ENCODE measurements around the gene XRCC4. TPM values are rescaled to one million over a fixed set of nuclear protein-coding genes. Genes with fewer than 3 reads are reported as not detected.
"Not testable (repeated sequence)": the region's sequence is repeated elsewhere in the genome, so short reads cannot be mapped to it uniquely, and the experiment has no call there.

XRCC4 gene
- total RNA-seq, 1 experiment from 2014 or later = 12.2 TPM

DNA sequence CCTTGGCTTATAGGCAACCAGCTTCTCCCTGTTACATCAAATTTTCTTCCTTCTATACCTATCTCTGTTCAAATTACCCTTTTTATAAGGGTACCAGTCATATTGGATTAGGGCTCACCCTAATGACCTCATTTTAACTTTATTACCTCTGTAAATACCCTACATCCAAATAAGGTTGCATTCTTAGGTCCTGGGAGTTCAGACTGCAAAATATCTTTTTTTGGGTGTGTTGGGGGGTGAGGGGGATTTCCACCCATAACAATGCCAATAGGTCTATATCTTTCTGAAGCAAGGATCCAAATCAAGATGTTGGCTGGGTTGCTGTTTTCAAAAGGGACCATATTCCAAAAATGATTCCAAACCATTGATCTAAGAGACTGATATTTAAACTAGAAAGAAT is 141.7 kb downstream of the XRCC4 start:
- no peak for DNase-seq
- Histone ChIP-seq H3K4me3 (ENCODE audit: insufficient read depth, low read depth, low read length) (no peak overlapping the region), H3K27me3 (ENCODE audit: control insufficient read depth, insufficient read depth, low read length) (no peaks in the 10 kb centered on the region), H3K36me3 (replicated peaks; ENCODE audit: control insufficient read depth, insufficient read depth, low read length) (no peaks in the 10 kb centered on the region)

DNA sequence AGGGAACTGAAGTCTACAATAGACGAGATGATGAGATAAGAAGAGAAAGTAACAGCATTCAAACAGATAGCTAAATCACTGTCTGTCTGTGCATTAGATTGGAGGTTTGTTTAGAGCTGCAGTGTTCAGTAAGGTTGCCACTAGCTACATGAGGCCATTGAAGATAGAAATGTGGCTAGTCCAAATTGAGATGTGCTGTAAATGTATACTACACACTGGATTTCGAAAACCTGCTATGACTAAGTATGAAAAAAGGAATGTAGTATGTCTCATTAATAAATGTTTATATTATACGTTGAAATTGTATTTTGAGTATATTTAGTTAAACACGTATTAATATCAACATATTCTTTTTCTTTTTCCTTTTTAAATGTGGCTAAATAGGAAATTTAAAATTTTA is 142.1 kb downstream of the XRCC4 start:
- DNase-seq = no peak
- no peaks in the 10 kb centered on the region for H3K27me3 ChIP-seq (ENCODE audit: control insufficient read depth, insufficient read depth, low read length)
- no peaks in the 10 kb centered on the region for H3K36me3 ChIP-seq (replicated peaks; ENCODE audit: control insufficient read depth, insufficient read depth, low read length)
- H3K4me3 ChIP-seq (ENCODE audit: insufficient read depth, low read depth, low read length) = no peak overlapping the region

DNA sequence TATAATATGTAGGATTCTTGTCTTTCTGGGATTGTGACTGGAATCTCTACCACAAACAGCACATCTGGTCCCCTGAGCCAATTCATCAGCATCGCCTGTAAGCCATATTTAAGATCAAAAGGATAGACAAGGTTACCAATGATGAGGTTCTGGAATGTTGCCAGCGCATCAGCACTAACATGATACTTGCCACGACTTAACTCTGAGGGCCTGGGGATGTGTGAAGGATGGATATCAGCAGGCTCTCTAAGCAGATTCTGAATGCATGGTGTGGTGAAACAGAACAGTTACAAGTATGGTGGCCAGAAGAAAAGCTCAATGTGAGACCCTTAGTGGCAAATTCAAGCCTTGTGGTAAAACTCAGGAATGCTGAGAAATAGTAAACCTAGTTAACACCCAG is 143.0 kb downstream of the XRCC4 start:
- DNase-seq = no peak
- Histone ChIP-seq H3K36me3 (replicated peaks; ENCODE audit: control insufficient read depth, insufficient read depth, low read length) (no peaks in the 10 kb centered on the region), H3K4me3 (ENCODE audit: insufficient read depth, low read depth, low read length) (no peak overlapping the region), H3K27me3 (ENCODE audit: control insufficient read depth, insufficient read depth, low read length) (no peaks in the 10 kb centered on the region)

DNA sequence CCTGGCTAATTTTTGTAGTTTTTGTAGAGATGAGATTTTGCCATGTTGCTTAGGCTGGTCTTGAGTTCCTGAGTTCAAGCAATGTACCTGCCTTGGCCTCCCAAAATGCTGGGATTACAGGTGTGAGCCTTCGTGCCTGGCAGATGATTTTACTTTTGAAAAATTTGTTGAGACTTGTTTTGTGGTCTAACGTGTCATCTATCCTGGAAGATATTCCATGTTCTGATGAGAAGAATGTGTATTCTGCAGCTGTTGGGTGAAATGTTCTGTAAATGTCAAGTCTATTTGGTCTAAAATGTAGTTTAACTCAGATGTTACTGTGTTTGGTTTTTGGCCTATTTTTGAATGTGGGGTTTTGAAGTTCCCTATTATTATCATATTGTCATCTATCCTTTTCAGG is 145.6 kb downstream of the XRCC4 start:
- Histone ChIP-seq H3K36me3 (replicated peaks; ENCODE audit: control insufficient read depth, insufficient read depth, low read length) (no peaks in the 10 kb centered on the region), H3K4me3 (ENCODE audit: insufficient read depth, low read depth, low read length) (no peak overlapping the region), H3K27me3 (ENCODE audit: control insufficient read depth, insufficient read depth, low read length) (no peaks in the 10 kb centered on the region)
- DNase-seq = no peak

DNA sequence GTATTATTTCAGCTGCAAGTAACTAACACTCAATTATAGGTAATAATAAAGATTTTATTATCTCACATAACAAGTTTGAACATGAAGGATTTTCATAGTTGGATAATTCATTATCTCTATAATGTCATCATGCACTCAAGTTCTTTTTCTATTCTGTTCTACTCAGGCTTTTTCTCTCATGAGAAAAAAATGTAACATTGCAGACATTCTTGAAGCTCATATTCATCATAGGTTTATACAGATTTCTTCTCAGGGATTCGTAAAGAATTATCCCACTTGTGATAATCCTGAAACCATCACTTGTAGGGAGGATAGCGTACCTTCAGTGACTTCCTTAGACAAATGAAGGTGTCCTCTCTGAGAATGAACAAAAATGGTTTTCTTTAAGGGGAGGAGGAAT is 150.3 kb downstream of the XRCC4 start:
- Histone ChIP-seq H3K36me3 (replicated peaks; ENCODE audit: control insufficient read depth, insufficient read depth, low read length) (no peaks in the 10 kb centered on the region), H3K27me3 (ENCODE audit: control insufficient read depth, insufficient read depth, low read length) (no peaks in the 10 kb centered on the region), H3K4me3 (ENCODE audit: insufficient read depth, low read depth, low read length) (no peak overlapping the region)
- no peak for DNase-seq

DNA sequence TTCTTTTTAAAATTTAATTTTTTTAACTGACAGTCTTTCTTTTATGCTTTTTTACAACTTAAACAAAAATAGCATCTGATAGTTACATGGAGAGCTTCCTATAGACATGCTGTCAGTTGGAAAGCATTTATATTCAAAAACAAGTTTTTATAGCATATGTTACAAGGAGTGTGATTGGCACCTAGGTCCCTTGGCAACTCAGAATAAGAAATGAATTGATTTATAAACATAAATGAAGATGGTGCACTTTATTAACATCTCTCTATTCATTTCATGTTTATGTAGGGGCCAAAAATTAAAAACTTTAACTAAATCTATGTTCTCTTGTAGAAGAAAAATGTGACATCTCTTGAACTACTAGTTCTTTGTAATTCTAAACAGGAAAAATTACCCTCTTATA is 153.2 kb downstream of the XRCC4 start:
- Histone ChIP-seq H3K27me3 (ENCODE audit: control insufficient read depth, insufficient read depth, low read length) (no peaks in the 10 kb centered on the region), H3K4me3 (ENCODE audit: insufficient read depth, low read depth, low read length) (no peak overlapping the region), H3K36me3 (replicated peaks; ENCODE audit: control insufficient read depth, insufficient read depth, low read length) (no peaks in the 10 kb centered on the region)
- no peak for DNase-seq

DNA sequence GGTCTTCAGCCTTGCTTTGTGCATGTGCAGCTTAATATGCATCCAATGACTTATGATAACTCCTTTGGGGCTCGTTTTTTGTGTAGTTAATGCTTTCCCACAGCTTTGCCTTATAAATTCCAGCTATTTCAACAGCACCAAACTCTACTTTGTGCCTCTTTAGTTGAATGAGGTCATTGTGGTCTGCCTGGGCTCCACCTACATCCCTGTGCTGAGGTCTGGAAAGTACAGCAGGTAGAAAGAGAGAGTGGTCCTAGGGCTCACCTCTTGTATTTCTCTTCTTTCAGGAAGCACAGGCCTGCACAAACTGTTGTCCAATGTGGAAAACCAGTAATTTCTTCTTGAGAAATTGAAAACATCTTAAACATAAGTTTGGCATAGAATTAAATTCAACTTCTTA is 167.2 kb downstream of the XRCC4 start:
- Histone ChIP-seq H3K27me3 (ENCODE audit: control insufficient read depth, insufficient read depth, low read length) (no peaks in the 10 kb centered on the region), H3K36me3 (replicated peaks; ENCODE audit: control insufficient read depth, insufficient read depth, low read length) (no peaks in the 10 kb centered on the region), H3K4me3 (ENCODE audit: insufficient read depth, low read depth, low read length) (no peak overlapping the region)
- no peak for DNase-seq

DNA sequence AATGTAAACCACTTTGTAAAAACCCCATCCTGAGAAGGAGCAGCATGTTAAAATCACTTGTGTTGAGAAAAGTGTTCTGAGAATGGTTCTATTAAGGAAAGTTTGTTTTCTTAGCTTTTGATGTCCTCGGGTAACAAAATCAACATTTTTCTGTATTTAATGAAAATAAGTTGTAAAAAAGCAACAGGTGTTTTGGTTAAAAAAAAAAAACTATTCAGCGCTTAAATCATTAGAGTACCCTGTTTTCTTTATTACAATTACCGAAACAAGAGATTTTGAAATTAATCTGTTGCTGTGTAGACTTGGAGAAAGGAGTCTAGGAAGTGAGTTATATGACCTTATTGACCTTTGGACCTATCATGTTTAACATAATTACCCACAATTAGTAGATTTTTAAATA is 167.7 kb downstream of the XRCC4 start:
- no peak for DNase-seq
- Histone ChIP-seq H3K27me3 (ENCODE audit: control insufficient read depth, insufficient read depth, low read length) (no peaks in the 10 kb centered on the region), H3K4me3 (ENCODE audit: insufficient read depth, low read depth, low read length) (no peak overlapping the region), H3K36me3 (replicated peaks; ENCODE audit: control insufficient read depth, insufficient read depth, low read length) (no peaks in the 10 kb centered on the region)

DNA sequence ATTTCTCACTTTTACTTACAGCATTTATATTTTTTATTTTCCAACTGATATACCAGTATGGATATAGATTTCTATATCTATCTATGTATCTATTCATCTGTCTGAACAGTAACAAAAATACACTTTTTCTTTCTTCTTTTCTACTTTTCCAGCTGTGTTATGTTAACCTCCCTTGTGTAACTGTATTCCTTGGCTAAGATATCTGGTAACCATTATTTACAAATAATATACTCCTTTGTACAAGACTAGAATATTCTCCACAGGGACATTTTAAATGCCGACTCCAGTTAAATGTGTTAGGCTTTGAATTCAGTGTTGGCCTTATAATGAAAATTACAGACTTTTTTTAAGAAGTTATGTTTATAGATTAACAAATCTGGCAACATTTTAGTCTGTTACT is 168.7 kb downstream of the XRCC4 start:
- no peak overlapping the region for H3K4me3 ChIP-seq (ENCODE audit: insufficient read depth, low read depth, low read length)
- H3K36me3 ChIP-seq (replicated peaks; ENCODE audit: control insufficient read depth, insufficient read depth, low read length) = no peaks in the 10 kb centered on the region
- DNase-seq = no peak
- no peaks in the 10 kb centered on the region for H3K27me3 ChIP-seq (ENCODE audit: control insufficient read depth, insufficient read depth, low read length)

DNA sequence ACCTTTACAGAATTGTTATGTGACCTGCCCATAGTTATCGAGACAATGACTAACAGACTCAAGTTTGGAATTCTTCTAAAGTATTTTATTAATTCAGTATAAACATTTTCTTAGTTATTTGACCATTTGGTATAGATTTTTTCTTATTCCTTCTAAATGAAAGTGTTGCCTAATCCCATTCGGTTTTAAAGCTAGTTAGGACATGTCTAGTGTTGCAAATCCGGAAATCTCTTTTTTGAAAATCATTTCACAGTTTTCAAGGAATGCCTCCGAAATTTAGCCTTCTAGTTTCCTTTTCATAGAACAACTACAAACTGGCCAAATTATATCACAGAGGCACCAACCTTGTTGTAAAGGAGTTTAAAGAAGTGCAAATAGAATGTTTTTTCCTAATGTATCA is 171.8 kb downstream of the XRCC4 start:
- Histone ChIP-seq H3K27me3 (ENCODE audit: control insufficient read depth, insufficient read depth, low read length) (no peaks in the 10 kb centered on the region), H3K4me3 (ENCODE audit: insufficient read depth, low read depth, low read length) (no peak overlapping the region), H3K36me3 (replicated peaks; ENCODE audit: control insufficient read depth, insufficient read depth, low read length) (no peaks in the 10 kb centered on the region)
- no peak for DNase-seq

DNA sequence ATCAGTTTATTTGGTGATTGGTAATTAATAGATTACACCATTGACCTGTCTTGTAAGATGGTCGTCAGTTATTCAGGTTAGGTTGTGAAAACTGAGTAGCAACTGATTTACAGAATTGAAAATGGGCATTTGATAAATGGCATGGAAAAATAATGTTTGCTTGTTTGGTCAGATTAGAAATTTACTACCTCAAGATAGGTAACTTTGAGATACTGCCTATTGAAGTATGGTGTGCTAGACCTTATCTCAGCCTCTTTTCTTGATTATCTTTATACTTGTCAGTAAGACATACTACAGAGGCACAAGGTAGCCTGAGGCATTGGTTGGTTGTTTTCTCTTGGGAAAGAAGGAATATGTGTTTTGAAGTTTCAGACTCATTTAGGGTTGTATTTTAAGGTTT is 174.5 kb downstream of the XRCC4 start:
- H3K36me3 ChIP-seq (replicated peaks; ENCODE audit: control insufficient read depth, insufficient read depth, low read length) = no peaks in the 10 kb centered on the region
- DNase-seq = no peak
- H3K4me3 ChIP-seq (ENCODE audit: insufficient read depth, low read depth, low read length) = no peak overlapping the region
- H3K27me3 ChIP-seq (ENCODE audit: control insufficient read depth, insufficient read depth, low read length) = no peaks in the 10 kb centered on the region

DNA sequence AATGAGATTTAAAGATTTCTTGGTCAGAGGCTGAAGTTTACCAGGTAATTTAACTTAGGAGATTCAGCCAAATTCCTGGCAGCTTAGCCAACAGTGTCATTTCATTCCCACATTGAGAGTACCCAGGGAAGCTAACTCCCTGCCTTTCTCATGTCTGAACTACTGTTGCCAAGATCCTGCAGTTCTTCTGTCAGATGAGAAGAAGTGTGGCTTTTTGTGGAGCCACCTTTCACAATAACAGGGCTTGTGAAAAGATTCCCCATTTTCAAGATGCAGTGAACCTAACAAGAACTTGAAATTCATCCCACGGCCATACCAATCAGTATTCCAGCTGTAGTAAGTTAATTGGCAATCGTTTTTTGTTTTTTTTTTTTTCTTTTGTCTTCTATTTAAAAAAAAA is 176.4 kb downstream of the XRCC4 start:
- DNase-seq = no peak
- H3K4me3 ChIP-seq (ENCODE audit: insufficient read depth, low read depth, low read length) = no peak overlapping the region
- no peaks in the 10 kb centered on the region for H3K27me3 ChIP-seq (ENCODE audit: control insufficient read depth, insufficient read depth, low read length)
- no peaks in the 10 kb centered on the region for H3K36me3 ChIP-seq (replicated peaks; ENCODE audit: control insufficient read depth, insufficient read depth, low read length)

DNA sequence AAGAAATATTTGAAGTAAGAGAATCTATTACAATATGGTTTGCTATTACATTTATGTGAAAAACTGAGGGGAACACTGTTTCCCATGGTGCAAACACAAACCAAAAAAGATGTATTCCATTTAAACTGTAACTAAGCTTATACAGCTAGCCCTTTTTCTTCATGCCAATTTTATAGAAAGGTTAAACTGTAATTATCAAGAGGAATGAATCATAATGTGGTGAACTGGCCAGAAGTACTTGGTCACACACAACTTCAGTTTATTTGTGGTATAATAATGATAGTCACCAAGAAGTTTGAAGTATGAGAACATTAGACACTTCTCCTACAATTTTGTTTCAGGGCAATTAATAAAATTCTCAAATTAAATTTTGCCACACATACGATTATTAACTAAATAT is 177.9 kb downstream of the XRCC4 start:
- H3K27me3 ChIP-seq (ENCODE audit: control insufficient read depth, insufficient read depth, low read length) = no peaks in the 10 kb centered on the region
- DNase-seq = no peak
- no peaks in the 10 kb centered on the region for H3K36me3 ChIP-seq (replicated peaks; ENCODE audit: control insufficient read depth, insufficient read depth, low read length)
- H3K4me3 ChIP-seq (ENCODE audit: insufficient read depth, low read depth, low read length) = no peak overlapping the region

DNA sequence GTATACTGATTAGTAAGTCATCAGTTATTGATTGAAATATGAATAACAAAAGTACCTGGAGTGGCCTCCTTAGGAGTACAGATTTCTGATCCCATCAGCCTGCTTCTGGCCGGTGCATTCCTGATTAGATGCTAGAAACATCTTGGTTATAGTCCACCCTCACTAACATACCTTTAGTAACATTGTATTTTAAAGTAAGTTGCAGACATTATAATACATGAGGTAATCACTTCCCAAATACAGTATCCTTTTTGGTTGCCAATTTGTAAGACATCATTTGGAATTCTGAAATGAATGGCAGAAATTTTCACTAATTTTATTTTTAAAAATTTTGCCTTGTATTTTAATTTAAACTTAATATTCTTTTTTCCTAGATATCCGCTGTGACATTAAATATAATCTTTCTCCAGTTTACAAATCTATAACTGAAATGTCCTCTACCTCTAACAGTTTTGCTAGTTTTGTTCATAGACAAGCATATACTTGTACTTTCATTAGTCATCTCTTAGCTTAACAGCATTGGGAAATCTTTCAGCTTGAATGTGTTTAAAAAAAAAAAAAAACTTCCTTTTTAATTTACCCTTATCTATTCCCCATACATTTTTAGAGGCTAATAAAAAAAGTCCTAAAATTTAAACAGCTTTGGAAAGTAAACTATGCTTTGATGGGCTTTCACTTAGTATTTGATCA is 178.9 kb downstream of the XRCC4 start:
- DNase-seq = no peak
- Histone ChIP-seq H3K4me3 (ENCODE audit: insufficient read depth, low read depth, low read length) (no peak overlapping the region), H3K27me3 (ENCODE audit: control insufficient read depth, insufficient read depth, low read length) (no peaks in the 10 kb centered on the region)

DNA sequence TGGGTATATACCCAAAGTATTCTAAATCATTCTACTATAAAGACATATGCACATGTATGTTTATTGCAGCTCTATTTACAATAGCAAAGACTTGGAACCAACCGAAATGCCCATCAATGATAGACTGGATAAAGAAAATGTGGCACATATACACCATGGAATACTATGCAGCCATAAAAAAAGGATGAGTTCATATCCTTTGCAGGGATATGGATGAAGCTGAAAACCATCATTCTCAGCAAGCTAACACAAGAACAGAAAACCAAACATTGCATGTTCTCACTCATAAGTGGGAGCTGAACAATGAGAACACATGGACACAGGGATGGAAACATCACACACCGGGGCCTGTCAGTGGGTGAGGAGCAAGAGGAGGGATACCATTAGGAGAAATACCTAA is 180.3 kb downstream of the XRCC4 start:
- not testable (repeated sequence) for DNase-seq; H3K4me3 ChIP-seq (ENCODE audit: insufficient read depth, low read depth, low read length); H3K27me3 ChIP-seq (ENCODE audit: control insufficient read depth, insufficient read depth, low read length); H3K36me3 ChIP-seq (replicated peaks; ENCODE audit: control insufficient read depth, insufficient read depth, low read length)

More for the DNA sequence above, 178.9 kb downstream of the XRCC4 start:
- H3K36me3 ChIP-seq (replicated peaks; ENCODE audit: control insufficient read depth, insufficient read depth, low read length) = no peaks in the 10 kb centered on the region

DNA sequence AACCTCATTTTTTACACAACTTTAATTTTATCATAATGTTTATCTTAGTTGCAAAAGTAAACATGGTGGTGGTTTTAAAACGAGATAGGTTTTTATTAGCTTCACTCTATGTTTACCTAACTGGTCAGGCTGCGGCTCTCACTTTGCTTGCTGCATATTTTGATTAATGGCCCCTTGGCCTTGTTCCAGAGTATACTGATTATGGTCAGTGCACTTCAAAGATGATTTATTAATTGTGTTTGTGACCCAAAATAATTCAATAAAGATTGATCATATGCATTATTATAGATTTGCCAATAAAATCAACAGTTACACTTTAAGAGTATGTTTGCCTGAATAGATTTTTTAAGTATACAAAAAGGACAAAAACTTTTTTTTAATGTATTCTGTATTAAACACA is 188.0 kb downstream of the XRCC4 start:
- DNase-seq = no peak
- H3K27me3 ChIP-seq (ENCODE audit: control insufficient read depth, insufficient read depth, low read length) = no peaks in the 10 kb centered on the region
- no peak overlapping the region for H3K4me3 ChIP-seq (ENCODE audit: insufficient read depth, low read depth, low read length)
- H3K36me3 ChIP-seq (replicated peaks; ENCODE audit: control insufficient read depth, insufficient read depth, low read length) = no peaks in the 10 kb centered on the region

Data from H7 (cell line).